ENCODE measurements around the gene FDX2. TPM values are rescaled to one million over a fixed set of nuclear protein-coding genes. Genes with fewer than 3 reads are reported as not detected.

FDX2 gene
- total and polyA plus RNA-seq, 2 of the 8 experiments (the other 6 are each of a cell fraction or from before 2014, with no cell fraction given), result 27.0 to 64.4 TPM

DNA sequence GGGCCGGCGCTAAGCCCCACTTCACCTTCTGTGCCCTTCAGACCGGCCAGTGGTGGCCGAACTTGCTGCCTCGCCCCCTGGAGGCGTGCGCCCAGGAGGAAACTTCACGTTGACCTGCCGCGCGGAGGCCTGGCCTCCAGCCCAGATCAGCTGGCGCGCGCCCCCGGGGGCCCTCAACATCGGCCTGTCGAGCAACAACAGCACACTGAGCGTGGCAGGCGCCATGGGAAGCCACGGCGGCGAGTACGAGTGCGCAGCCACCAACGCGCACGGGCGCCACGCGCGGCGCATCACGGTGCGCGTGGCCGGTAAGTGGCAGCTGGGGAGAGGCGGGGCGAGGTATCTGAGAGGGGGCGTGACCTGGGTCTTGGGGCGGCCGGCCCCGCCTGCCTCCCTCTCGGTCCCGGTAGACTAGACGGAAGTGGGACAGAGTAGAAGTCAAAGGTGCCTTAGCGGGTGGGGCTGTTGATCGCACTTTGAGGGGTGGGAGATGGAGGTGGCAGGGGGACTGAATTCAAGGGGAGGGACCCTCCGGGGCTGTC, 20.4 kb downstream of the FDX2 start:
- CTCF ChIA-PET (ENCODE audit: partially characterized antibody), result interaction anchor here (0.7 to 2.2 kb wide), 10 partner anchors 11 to 121 kb away, joined by 3 to 15 read pairs (median 5); partner anchors contain the start of gene ICAM1
- no peak overlapping the region for H2BK5ac ChIP-seq (ENCODE audit: low read depth, low read length)
- POLR2A ChIA-PET (ENCODE audit: partially characterized antibody), result interaction anchor here (1.0 to 1.9 kb wide), 6 partner anchors 9 to 35 kb away, joined by 3 to 8 read pairs (median 5); partner anchors contain the start of genes FDX2, ICAM1 and ICAM4
- FAIRE-seq (no peak), DNase-seq (ENCODE audit: low read depth in 1 of 2, low spot score in 2 of 2) (peak in 1 of 2 experiments; percentile 74)
- H3K18ac ChIP-seq (ENCODE audit: extremely low read depth, low read length), result no peak overlapping the region; the same call in 1 of the 2 replicates
- no peak overlapping the region for H2BK20ac ChIP-seq (ENCODE audit: low read length)
- no peak overlapping the region for H3K23ac ChIP-seq (ENCODE audit: insufficient read length)
- H3K4me1 ChIP-seq (replicated peaks in 1 of 4; ENCODE audit: control insufficient read depth in 3 of 4, insufficient read depth in 4 of 4, low read length in 3 of 4), result peaks cover 0 to 34% (median 16%) of the 10 kb centered on the region in 4 experiments; a peak in 6 of 7 replicates
- peak overlapping the region; percentile 19 to 59 (median 40); a peak in 7 of 8 replicates for H3K4me3 ChIP-seq (ENCODE audit: extremely low read depth in 1 of 4, insufficient read depth in 2 of 4, low read depth in 3 of 4, low read length in 4 of 4)
- peak overlapping the region; percentile 84 to 88 for H3K4me2 ChIP-seq (ENCODE audit: insufficient read depth in 1 of 2, low read depth in 2 of 2, low read length in 2 of 2)
- H2AFZ ChIP-seq (ENCODE audit: low read length), result 0 out of 2 replicates have a peak overlapping the region, but pooled peaks have one; percentile 30
- peaks cover 42 to 68% (median 64%) of the 10 kb centered on the region in 4 experiments for H3K27me3 ChIP-seq (replicated peaks in 1 of 4; ENCODE audit: control insufficient read depth in 3 of 4, extremely low read depth in 1 of 4, insufficient read depth in 3 of 4, low read length in 3 of 4)
- no peak overlapping the region for H2BK15ac ChIP-seq (ENCODE audit: low read length)
- H3K79me1 ChIP-seq (ENCODE audit: low read depth, low read length), result no peaks in the 10 kb centered on the region
- H3K27ac ChIP-seq (ENCODE audit: low read depth, low read length), result no peak overlapping the region
- H3K23me2 ChIP-seq (ENCODE audit: low read depth, low read length), result peaks cover 23% of the 10 kb centered on the region; the same call in 1 of the 2 replicates
- H3K36me3 ChIP-seq (ENCODE audit: control insufficient read depth in 2 of 4, insufficient read depth in 4 of 4, low read length in 3 of 4), result no peaks in the 10 kb centered on the region
- no peak overlapping the region for H4K8ac ChIP-seq (ENCODE audit: extremely low read depth, insufficient read depth, low read length)
- no peaks in the 10 kb centered on the region for H3K9me3 ChIP-seq (ENCODE audit: insufficient read depth in 2 of 2, low read depth in 1 of 2, low read length in 1 of 2)
- no peak overlapping the region for H3K56ac ChIP-seq (replicated peaks; ENCODE audit: insufficient read length, low read depth, low read length)
- 12% methylated on average over 48 of the region's 48 CpGs; no CpG with 5 or more reads in 1 of the 2 experiments for WGBS, 2 experiments (ENCODE audit: extremely low coverage in 1 of 2, insufficient coverage in 1 of 2, insufficient read length in 1 of 2, insufficient replicate concordance in 2 of 2, low coverage in 1 of 2, low lambda C conversion rate in 2 of 2, missing lambda C conversion rate in 1 of 2)
- peaks cover 0 to 23% of the 10 kb centered on the region in 2 experiments for H4K20me1 ChIP-seq (replicated peaks in 1 of 2; ENCODE audit: control insufficient read depth in 1 of 2, insufficient read depth in 2 of 2, low read length in 2 of 2)
- H2BK120ac ChIP-seq (replicated peaks; ENCODE audit: low read depth, low read length), result no peak overlapping the region
- H4K5ac ChIP-seq (ENCODE audit: insufficient read length, low read depth, low read length), result no peak overlapping the region
- no peaks in the 10 kb centered on the region for H3K79me2 ChIP-seq (ENCODE audit: control insufficient read depth in 1 of 2, insufficient read depth in 2 of 2, low read length in 2 of 2)
- 0 out of 2 replicates have a peak overlapping the region, but pooled peaks have one; percentile 9 for H2BK12ac ChIP-seq (ENCODE audit: low read depth, low read length)
- H4K91ac ChIP-seq (replicated peaks; ENCODE audit: insufficient read length, low read length), result no peak overlapping the region
- no peak overlapping the region for H3K4ac ChIP-seq (replicated peaks; ENCODE audit: insufficient read length, low read depth, low read length)
- H3K9ac ChIP-seq (replicated peaks in 1 of 4; ENCODE audit: extremely low read depth in 1 of 4, low read depth in 3 of 4, low read length in 3 of 4), result no peak overlapping the region
- H3K14ac ChIP-seq (ENCODE audit: insufficient read length), result no peak overlapping the region
- H2AK5ac ChIP-seq (ENCODE audit: low read depth, low read length), result no peak overlapping the region
- TF ChIP-seq SRF (IDR thresholded peaks at IDR 0.05; ENCODE audit: low read depth, low read length) (no peak), EZH2 (IDR thresholded peaks at IDR 0.05; ENCODE audit: low read depth, low read length, severe bottlenecking) (peak; percentile 65), RFX5 (IDR thresholded peaks at IDR 0.05; ENCODE audit: borderline replicate concordance, low read depth, low read length) (no peak), TAF7 (optimal IDR thresholded peaks at IDR 0.05; ENCODE audit: borderline replicate concordance, low read depth, low read length) (no peak), EGR1 (IDR thresholded peaks at IDR 0.05; ENCODE audit: borderline replicate concordance, low read depth, low read length) (no peak), BCL11A (IDR thresholded peaks at IDR 0.05; ENCODE audit: low read depth in 2 of 2, low read length in 2 of 2) (no peak), PHF8 (conservative IDR thresholded peaks at IDR 0.05; ENCODE audit: low read depth, low read length) (no peak), NANOG (IDR thresholded peaks at IDR 0.05; ENCODE audit: insufficient read depth, low read depth, low read length, poor library complexity, severe bottlenecking) (no peak), SAP30 (IDR thresholded peaks at IDR 0.05; ENCODE audit: insufficient read depth, insufficient replicate concordance, low read length) (no peak), TCF12 (IDR thresholded peaks at IDR 0.05; ENCODE audit: low read depth, low read length) (no peak), ZNF274 (IDR thresholded peaks at IDR 0.05; ENCODE audit: borderline replicate concordance, extremely low read depth, low read length) (no peak)
- TF ChIP-seq, protein P1, sequence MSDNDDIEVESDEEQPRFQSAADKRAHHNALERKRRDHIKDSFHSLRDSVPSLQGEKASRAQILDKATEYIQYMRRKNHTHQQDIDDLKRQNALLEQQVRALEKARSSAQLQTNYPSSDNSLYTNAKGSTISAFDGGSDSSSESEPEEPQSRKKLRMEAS (IDR thresholded peaks at IDR 0.05), result peak; percentile 65
